ENCODE data around the gene PTPRR.
A peak's percentile ranks its signal among the peaks of the same experiment; 100 is the strongest.

The PTPRR gene

GRCh38 chr12:70671698-70672097 lies 248.8 kb downstream of the PTPRR start:
- no peak for DNase-seq

DNA sequence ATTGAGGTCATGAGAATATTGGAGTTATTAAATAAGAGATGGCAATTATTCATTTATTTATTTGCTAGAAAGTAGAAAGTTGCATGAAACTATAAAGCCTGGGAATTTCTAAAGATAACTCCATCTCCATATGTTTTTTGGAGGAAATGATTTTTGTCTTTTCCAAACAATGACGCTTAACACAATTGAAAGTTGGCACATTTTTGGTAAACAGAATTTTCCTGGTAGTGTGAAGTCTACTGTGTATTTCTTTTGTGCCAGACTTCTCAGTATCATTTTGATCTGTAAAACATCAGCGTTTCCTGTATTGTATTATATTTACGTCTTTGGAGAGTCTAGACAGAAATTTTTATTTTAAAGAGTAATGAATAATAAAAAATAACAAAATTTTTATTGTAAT lies 249.6 kb downstream of the PTPRR start:
- no peak for DNase-seq

- no peak for DNase-seq
Measured at GRCh38 chr12:70667253-70667652, 253.3 kb downstream of the PTPRR start.

DNA sequence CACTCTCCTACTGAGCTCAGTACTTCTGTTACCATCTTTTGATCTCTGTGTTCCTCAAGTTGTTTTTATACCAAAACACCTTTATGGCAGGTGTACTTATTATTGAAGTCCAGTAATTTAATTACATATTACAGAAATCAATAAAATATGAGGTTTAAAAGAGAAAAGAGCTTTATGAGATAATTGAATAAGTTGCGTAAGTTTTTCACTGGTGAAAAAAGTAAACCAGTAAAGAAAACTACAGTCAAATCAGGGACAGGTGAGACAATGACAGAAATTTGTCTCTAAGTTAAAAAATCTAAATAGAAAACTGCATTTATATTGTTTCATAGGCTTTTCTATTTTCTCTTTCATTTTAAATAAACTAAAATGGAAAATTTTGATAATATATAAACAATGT lies 254.2 kb downstream of the PTPRR start:
- DNase-seq, result no peak

DNA sequence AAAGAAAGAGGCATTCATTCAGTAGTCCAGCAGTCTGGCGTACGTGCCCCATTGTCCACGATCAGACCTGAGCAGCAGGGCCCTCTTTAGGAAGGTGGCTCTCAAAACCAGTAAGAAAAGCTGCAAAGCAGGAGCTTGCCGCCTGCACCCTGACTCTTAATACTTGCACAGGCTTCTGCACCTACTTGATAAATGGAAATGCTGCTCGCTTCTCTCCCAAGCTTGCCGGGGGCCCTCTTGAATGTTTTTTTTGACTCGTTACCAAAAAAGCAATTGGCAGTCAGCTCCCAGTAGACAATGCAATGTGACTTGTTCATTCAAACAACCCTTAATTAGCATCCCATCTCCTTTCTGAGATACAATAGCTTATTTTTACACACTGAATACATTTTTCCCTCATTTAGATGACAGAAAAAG lies 256.1 kb downstream of the PTPRR start:
- peak; percentile 91 for DNase-seq

DNA sequence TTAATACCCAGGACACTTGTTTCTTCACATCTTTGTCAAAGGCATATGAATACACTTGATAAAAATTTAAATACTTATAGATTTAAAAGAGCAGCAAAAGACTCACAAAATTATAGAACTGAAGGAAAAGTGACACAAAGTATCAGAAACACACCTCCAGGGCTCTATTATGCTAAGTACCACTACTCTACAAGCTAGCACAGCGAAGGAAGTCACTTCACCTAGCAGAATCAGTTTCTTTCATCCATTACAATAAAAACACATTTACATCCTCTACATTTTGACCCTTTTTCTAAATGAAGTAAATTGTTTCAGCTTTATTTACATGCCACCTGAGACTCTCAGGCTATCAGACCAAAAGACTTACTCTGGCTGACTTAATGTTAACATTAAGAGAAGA lies 256.7 kb downstream of the PTPRR start:
- no peak for DNase-seq

DNA sequence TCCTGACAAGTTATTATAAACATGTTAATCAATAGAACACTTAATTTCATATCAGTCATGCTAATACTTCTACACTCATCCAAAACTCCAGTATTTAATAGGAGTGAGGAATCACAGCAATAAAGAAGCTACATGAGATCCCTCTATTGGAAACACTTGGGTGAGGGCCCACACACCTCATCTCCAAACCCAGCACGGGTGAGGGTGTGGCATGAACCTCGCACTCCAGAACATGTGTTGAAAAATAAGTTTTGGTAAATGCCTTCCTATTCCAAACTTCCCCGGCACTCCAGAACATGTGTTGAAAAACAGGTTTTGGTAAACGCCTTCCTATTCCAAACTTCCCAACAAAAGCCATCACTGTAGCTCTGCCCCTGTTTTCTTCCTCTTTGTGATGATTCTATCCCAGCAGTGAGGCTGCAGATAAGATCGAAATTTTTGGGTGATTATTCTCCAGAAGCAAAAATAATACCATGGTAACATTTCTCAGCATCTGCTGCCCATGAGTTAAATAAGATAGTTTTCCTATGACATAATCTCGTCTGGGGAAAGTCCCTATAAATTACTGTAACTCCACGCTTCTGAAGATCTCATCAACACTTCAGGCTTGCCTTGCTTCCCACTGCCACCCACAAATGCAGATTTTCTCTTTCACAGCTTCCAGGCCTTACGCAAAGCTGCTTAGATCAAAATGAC lies 258.9 kb downstream of the PTPRR start:
- no peak for DNase-seq

DNA sequence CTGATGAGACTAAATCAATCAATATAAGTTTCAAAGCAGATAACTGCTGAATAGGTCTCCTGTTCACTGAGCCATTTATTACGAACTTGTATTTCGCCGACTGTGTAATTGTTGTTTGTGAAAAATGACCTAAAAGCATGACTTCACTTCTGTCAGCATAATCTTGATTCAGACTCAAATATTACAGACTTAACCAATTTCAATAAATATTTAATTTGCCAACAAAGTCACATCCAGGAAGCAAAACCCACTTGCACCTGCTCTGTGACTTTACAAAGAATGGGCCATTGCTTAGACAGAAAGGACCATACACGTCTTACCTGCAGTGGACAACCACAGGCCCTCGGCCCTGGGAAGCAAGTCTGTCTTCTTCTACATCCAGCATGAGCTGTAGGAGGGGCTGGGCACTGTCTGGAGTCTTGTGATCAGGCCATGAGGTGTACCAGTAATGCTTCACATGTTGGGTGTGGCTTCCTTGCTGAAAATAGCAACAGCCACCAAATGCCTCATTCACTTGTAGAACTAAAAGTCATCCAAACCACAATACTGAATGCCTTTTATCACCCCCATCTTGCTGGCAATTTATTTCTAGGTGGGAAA lies 259.8 kb downstream of the PTPRR start:
- peak; percentile 2 for DNase-seq

GRCh38 chr12:70660002-70660604 lies 260.4 kb downstream of the PTPRR start:
- DNase-seq, result no peak

DNA sequence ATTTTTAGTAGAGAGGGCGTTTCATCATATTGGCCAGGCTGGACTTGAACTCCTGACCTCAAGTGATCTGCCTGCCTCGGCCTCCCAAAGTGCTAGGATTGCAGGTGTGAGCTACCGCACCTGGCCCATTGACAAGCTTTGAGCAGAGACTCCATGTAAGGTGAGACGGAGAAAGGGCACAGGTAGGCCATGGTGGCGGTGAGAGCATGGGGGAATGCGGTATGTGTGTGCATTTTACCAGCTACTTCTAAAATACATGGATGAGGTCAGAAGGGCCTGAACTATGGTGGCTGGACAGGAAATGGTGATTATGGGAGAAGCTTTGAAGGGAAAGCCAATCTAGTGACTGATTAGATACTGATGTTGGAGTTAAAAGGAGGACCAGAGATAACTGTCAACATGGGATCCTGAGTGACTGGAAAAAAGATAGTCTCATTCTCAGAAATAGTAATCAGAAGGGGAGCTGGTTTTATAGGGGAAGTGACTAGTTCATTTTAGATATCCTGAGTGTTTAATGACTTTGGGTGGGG lies 261.4 kb downstream of the PTPRR start:
- no peak for DNase-seq

- no peak for DNase-seq
Measured at GRCh38 chr12:70657616-70658286, 262.8 kb downstream of the PTPRR start.

DNA sequence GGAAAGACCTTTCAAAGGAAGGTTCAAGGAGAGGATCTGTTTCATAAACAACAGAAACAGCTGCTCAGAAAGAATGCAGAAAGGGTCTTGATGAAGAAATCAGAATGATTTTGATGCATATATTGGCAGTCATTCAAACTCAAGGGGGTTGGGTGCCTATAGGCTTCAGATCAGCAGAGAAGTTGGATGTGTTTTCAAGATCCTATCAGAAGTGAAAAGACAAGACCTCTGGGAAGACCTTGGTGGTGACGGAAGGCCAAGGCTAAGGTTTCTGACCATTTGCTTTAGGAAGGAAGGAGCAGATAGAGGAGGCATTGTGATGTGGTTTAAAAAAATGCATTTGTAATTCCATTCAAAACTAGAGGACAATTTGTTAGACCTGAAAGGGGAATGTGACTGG lies 268.1 kb downstream of the PTPRR start:
- no peak for DNase-seq

GRCh38 chr12:70648831-70649230 lies 271.7 kb downstream of the PTPRR start:
- no peak for DNase-seq

DNA sequence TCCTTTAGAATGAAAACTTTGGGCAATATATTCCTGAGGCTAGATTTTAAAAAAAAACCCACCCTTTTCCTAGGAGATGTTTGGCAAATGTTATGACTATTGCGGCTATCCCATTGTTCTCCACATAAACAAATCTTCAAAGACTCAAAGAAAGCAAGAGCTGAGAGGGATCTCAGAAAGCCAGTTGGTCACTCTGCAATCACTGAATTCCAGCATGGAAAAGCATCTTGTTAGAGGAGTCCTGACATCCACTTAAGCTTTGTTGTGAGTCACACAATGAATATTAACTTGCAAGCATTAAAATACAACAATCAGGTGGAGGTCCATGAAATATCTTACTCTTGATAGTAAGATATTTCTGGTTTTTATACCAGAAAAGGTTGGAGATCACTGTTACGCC lies 272.3 kb downstream of the PTPRR start:
- no peak for DNase-seq

- no peak for DNase-seq
Measured at GRCh38 chr12:70646850-70647249, 273.7 kb downstream of the PTPRR start.

DNA sequence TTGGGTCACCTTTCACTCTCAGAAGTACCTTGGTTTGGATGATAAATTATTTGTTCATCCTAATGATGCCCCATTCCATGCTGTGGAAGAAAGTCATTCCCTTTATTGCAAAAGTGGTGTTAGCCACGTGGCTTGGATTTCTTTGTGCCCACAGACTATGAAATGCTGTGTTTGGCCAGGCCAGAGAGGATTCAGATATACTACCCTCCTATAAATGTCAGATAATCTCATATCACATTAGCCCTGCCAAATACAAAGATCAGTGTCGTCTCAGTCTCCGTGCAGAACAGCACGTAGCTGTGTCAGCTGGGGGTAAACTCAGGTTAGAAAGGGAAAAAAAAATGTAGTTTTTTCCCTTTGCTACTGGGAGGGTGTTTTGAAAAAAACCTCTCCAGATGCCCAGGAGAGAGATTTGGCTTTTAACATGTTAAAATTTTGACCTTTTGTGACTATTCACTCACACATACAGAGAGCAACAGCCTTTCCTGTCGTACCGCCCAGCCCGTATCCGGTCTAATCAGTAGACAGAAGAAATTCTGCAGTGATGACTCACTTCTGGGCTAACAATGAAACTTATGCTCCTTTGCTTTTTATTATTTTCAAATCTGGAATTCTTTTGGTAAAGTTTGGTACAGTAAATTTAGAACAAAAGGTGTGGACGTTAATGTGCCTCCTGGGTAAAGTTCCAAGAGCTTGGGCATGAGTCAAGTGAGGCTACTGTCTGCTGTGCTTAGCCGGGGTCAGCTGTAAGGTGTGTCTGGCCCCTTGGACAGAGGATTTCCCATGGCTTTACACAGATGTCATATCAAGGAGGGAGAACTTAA lies 274.8 kb downstream of the PTPRR start:
- no peak for DNase-seq

GRCh38 chr12:70644861-70645260 lies 275.7 kb downstream of the PTPRR start:
- DNase-seq, result no peak

GRCh38 chr12:70643939-70644338 lies 276.6 kb downstream of the PTPRR start:
- no peak for DNase-seq

DNA sequence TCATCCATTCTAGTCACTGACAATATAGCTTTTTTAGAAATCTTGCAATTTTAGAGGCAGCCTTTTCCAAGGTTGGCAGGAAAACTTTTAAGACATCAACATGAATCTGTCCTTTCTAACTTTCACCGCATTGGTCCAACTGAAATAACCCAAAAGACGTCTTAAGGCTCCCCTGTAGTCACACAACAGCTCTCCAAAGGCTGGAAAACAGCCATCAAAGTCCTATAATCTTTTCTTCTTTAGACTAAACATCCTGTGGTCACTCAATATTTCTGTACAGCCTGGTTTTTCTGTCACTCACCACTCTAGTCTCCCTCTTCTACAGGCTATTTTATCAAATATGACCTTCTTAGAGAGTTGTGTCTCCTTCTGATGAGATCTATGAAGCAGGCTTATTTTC lies 278.8 kb downstream of the PTPRR start:
- DNase-seq, result no peak

DNA sequence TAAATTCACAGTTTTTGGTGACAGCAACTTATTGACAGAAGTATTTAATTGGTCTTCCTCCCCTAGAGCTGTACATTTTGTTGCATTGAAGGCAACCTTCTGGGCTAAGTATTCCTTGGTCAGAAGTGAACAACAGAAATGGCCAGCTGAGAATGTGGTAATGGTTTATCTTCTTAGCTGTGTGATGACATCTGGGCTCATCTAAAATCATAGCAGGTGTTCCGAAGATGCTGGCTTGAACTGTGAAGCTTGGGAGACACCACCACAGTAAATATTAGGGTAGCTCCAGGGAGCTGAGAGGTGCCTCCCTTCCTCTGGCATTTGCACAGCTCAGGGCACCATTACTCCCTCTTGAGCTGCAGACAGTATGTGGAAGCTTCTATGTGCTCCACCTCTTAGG lies 279.6 kb downstream of the PTPRR start:
- no peak for DNase-seq

DNA sequence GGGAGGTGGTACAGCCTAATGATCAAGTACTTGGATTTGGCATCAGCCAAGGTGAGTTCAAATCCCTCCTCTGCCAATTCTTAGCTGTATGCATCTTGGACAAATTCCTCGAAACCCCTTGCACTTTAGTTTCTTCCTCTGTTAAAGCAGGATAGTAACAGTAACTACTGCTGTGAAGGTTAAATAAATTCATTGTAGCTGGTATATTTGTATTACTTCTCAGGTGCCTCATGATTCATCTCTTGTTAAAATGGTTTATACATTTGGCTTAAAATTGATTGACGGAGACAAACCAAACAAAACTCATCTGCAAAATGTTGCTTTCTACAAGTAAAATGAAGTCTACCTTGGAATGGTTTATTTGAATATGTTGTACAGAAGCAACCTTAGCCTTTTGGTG lies 281.0 kb downstream of the PTPRR start:
- no peak for DNase-seq

GRCh38 chr12:70638639-70639360 lies 281.7 kb downstream of the PTPRR start:
- no peak for DNase-seq
